Activated CD8-positive, alpha-beta memory T cell treated with anti-CD3 and anti-CD28 coated beads, Interleukin-2, amount 50 U/mL, for 1 hour (primary cell): Measurements from ENCODE around the gene LLGL2.
A peak's percentile ranks its signal among the peaks of the same experiment; 100 is the strongest.
"Not testable (repeated sequence)": the region's sequence is repeated elsewhere in the genome, so short reads cannot be mapped to it uniquely, and the experiment has no call there.

Experiments
- DNase-seq: peaks from one replicate; pipeline ENCODE4 v3.0.0-alpha.2; 2020; ENCODE audit errors: extremely low read depth

Gene LLGL2

GRCh38 chr17:75507733-75508719 lies 17.5 kb upstream of the LLGL2 start:
- DNase-seq = no peak

- DNase-seq = no peak
Measured at GRCh38 chr17:75508931-75509361, 16.6 kb upstream of the LLGL2 start.

GRCh38 chr17:75509528-75510258 lies 15.8 kb upstream of the LLGL2 start:
- DNase-seq = no peak

- no peak for DNase-seq
Measured at GRCh38 chr17:75511270-75511609, 14.3 kb upstream of the LLGL2 start.

GRCh38 chr17:75511610-75512575 lies 13.6 kb upstream of the LLGL2 start:
- DNase-seq = no peak

GRCh38 chr17:75512926-75513640 lies 12.4 kb upstream of the LLGL2 start:
- no peak for DNase-seq

GRCh38 chr17:75513641-75514000 lies 11.9 kb upstream of the LLGL2 start:
- no peak for DNase-seq

- no peak for DNase-seq
Measured at GRCh38 chr17:75514299-75514918, 11.1 kb upstream of the LLGL2 start.

- no peak for DNase-seq
Measured at GRCh38 chr17:75514919-75515495, 10.5 kb upstream of the LLGL2 start.

GRCh38 chr17:75515496-75516254 lies 9.8 kb upstream of the LLGL2 start, which contains the start of gene CASKIN2:
Gene CASKIN2, minus strand, starts transcription at chr17:75515537. Its CDS starts 1,733 bp downstream, at chr17:75513804.
- no peak for DNase-seq

GRCh38 chr17:75516255-75516618 lies 9.3 kb upstream of the LLGL2 start, which contains the start of gene TSEN54:
Gene TSEN54, plus strand, starts transcription at chr17:75516528. Its CDS starts 33 bp downstream, at chr17:75516561.
- DNase-seq = peak; percentile 77

- DNase-seq = no peak
Measured at GRCh38 chr17:75516619-75517296, 8.7 kb upstream of the LLGL2 start.

GRCh38 chr17:75517297-75517865 lies 8.1 kb upstream of the LLGL2 start:
- no peak for DNase-seq

GRCh38 chr17:75518201-75518600 lies 7.3 kb upstream of the LLGL2 start:
- DNase-seq = peak; percentile 48

GRCh38 chr17:75518983-75519537 lies 6.4 kb upstream of the LLGL2 start:
- DNase-seq = no peak

- DNase-seq = not testable (repeated sequence)
Measured at GRCh38 chr17:75520413-75520812, 5.1 kb upstream of the LLGL2 start.

GRCh38 chr17:75521290-75521689 lies 4.2 kb upstream of the LLGL2 start:
- no peak for DNase-seq
